Activated T-cell treated with anti-CD3 and anti-CD28 coated beads, Interleukin-2, amount 50 U/mL, for 48 hours (primary cell): ENCODE data around the gene EPN2.

Source experiments
- DNase-seq, 2 experiments: peaks; one replicate each; pipeline ENCODE4 v3.0.0-alpha.2; 2020

EPN2 gene

GRCh38 chr17:19384723-19385391 lies 147.7 kb downstream of the EPN2 start:
- no peak for DNase-seq

- DNase-seq = no peak
These were observed 148.4 kb downstream of the EPN2 start for GRCh38 chr17:19385521-19385983.
